Loucy (cell line): ENCODE results near the gene IQGAP3.

Source experiments
- H2AFZ ChIP-seq: fragments of 200-600 bp; sonication (generic); 2 replicates; pipeline ENCODE4 v1.6.0; 2016; ENCODE audit warnings: antibody characterized with exemption, mild to moderate bottlenecking, low read length, moderate library complexity
- H3F3A ChIP-seq: fragments of 200-600 bp; 2 replicates; pipeline ENCODE4 v1.6.0; 2016; ENCODE audit warnings: antibody characterized with exemption, low read depth, mild to moderate bottlenecking
- H3K27me3 ChIP-seq: fragments of 200-600 bp; sonication (generic); 2 replicates; pipeline ENCODE4 v1.6.1; 2014; ENCODE audit warnings: low read length, mild to moderate bottlenecking; ENCODE audit not compliant: insufficient read depth, poor library complexity, severe bottlenecking
- H3K36me3 ChIP-seq: fragments of 200-600 bp; sonication (generic); 2 replicates; pipeline ENCODE4 v1.6.1; 2016; ENCODE audit warnings: low read length; ENCODE audit not compliant: insufficient read depth
- H3K4me1 ChIP-seq: fragments of 200-600 bp; sonication (generic); 2 replicates; pipeline ENCODE4 v1.5.1; 2014; ENCODE audit warnings: low read length, mild to moderate bottlenecking; ENCODE audit not compliant: insufficient read depth, poor library complexity, severe bottlenecking
- H3K4me2 ChIP-seq: fragments of 200-600 bp; sonication (generic); 2 replicates; pipeline ENCODE4 v1.6.0; 2014; ENCODE audit warnings: antibody characterized with exemption, low read length, low read depth, mild to moderate bottlenecking; ENCODE audit not compliant: poor library complexity, severe bottlenecking
- H3K4me3 ChIP-seq: fragments of 200-600 bp; sonication (generic); 2 replicates; pipeline ENCODE4 v1.5.1; 2014; ENCODE audit warnings: low read length, mild to moderate bottlenecking, mixed read lengths; ENCODE audit not compliant: poor library complexity, severe bottlenecking
- H3K79me2 ChIP-seq: fragments of 200-600 bp; sonication (generic); 2 replicates; pipeline ENCODE4 v1.6.1; 2014; ENCODE audit warnings: low read length; ENCODE audit not compliant: insufficient read depth
- H3K9ac ChIP-seq: fragments of 200-600 bp; sonication (generic); 2 replicates; pipeline ENCODE4 v1.6.0; 2014; ENCODE audit warnings: mild to moderate bottlenecking, low read depth, low read length, moderate library complexity; ENCODE audit not compliant: poor library complexity, severe bottlenecking
- H3K9me2 ChIP-seq: fragments of 200-600 bp; sonication (generic); replicated peaks from 2 replicates; pipeline ENCODE4 v1.6.1; 2016; ENCODE audit warnings: low read depth, low read length, mixed read lengths
- H3K9me3 ChIP-seq: fragments of 200-600 bp; sonication (generic); 2 replicates; pipeline ENCODE4 v1.6.1; 2014; ENCODE audit warnings: mild to moderate bottlenecking, antibody characterized with exemption, low read length, low read depth; ENCODE audit not compliant: insufficient read depth
- H4K20me1 ChIP-seq: fragments of 200-600 bp; sonication (generic); 2 replicates; pipeline ENCODE4 v1.6.0; 2014; ENCODE audit warnings: antibody characterized with exemption, low read length, mild to moderate bottlenecking; ENCODE audit not compliant: insufficient read depth, poor library complexity, severe bottlenecking
- CTCF ChIP-seq: fragments of 200-600 bp; sonication (generic); conservative IDR thresholded peaks from 2 replicates; pipeline ENCODE4 v1.5.1; 2014; ENCODE audit warnings: mild to moderate bottlenecking, antibody characterized with exemption, low read length
- EZH2phosphoT487 ChIP-seq: fragments of 200-600 bp; IDR thresholded peaks from 2 replicates; pipeline ENCODE4 v1.6.1; 2018; ENCODE audit warnings: antibody characterized with exemption, mild to moderate bottlenecking, moderate library complexity, borderline replicate concordance

Gene IQGAP3

GRCh38 chr1:156479093-156480015, 93.0 kb downstream of the IQGAP3 start:
- Histone ChIP-seq H3K9ac (no peak overlapping the region), H3F3A (no peaks in the 10 kb centered on the region), H3K79me2 (peaks cover 10% of the 10 kb centered on the region; the same call in 1 of the 2 replicates), H3K36me3 (peaks cover 89% of the 10 kb centered on the region; the same call in 1 of the 2 replicates), H3K4me3 (no peak overlapping the region), H3K9me2 (no peaks in the 10 kb centered on the region), H3K9me3 (no peaks in the 10 kb centered on the region), H2AFZ (no peak overlapping the region), H3K4me1 (no peaks in the 10 kb centered on the region), H3K4me2 (no peak overlapping the region), H4K20me1 (peaks cover 7% of the 10 kb centered on the region), H3K27me3 (no peaks in the 10 kb centered on the region)
- TF ChIP-seq EZH2phosphoT487: no peak
- TF ChIP-seq CTCF: no peak

- no peak overlapping the region for H3K4me2 ChIP-seq
- no peaks in the 10 kb centered on the region for H3K9me2 ChIP-seq
- peaks cover 98% of the 10 kb centered on the region; the same call in 1 of the 2 replicates for H3K36me3 ChIP-seq
- no peaks in the 10 kb centered on the region for H3F3A ChIP-seq
- H2AFZ ChIP-seq: no peak overlapping the region
- no peak overlapping the region for H3K9ac ChIP-seq
- no peaks in the 10 kb centered on the region for H3K79me2 ChIP-seq
- H3K4me1 ChIP-seq: no peaks in the 10 kb centered on the region
- peaks cover 3% of the 10 kb centered on the region for H4K20me1 ChIP-seq
- H3K4me3 ChIP-seq: no peak overlapping the region
- H3K27me3 ChIP-seq: no peaks in the 10 kb centered on the region
- no peaks in the 10 kb centered on the region for H3K9me3 ChIP-seq
- TF ChIP-seq EZH2phosphoT487 (no peak), CTCF (no peak)
These were observed 94.1 kb downstream of the IQGAP3 start for GRCh38 chr1:156478250-156478627.

- H3K4me2 ChIP-seq: no peak overlapping the region
- H3K27me3 ChIP-seq: no peaks in the 10 kb centered on the region
- H3K9me3 ChIP-seq: no peaks in the 10 kb centered on the region
- H3K9me2 ChIP-seq: no peaks in the 10 kb centered on the region
- no peaks in the 10 kb centered on the region for H3F3A ChIP-seq
- no peak overlapping the region for H3K4me3 ChIP-seq
- peaks cover 94% of the 10 kb centered on the region; the same call in 1 of the 2 replicates for H3K36me3 ChIP-seq
- H3K79me2 ChIP-seq: no peaks in the 10 kb centered on the region
- H2AFZ ChIP-seq: no peak overlapping the region
- peaks cover 2% of the 10 kb centered on the region for H4K20me1 ChIP-seq
- no peak for TF ChIP-seq CTCF
- no peak for TF ChIP-seq EZH2phosphoT487
- H3K4me1 ChIP-seq: no peaks in the 10 kb centered on the region
- H3K9ac ChIP-seq: no peak overlapping the region
These were observed 94.7 kb downstream of the IQGAP3 start for GRCh38 chr1:156477526-156478249.
